Breast epithelium (tissue), 4 donors: ENCODE measurements around the gene ANKS1B. TPM values are rescaled to one million over a fixed set of nuclear protein-coding genes. Genes with fewer than 3 reads are reported as not detected.

Experiments used
- DNase-seq, 2 donors: peaks; one replicate each; pipeline ENCODE4 v3.0.0-alpha.2; 2019; ENCODE audit warnings: low spot score in 2 of 2
- H3K27ac ChIP-seq, 2 donors: fragments of 200-600 bp; sonication (generic) in 1 of 2; one replicate each; pipeline ENCODE4 v1.5.1; 2016 to 2019; ENCODE audit warnings: mild to moderate bottlenecking in 1 of 2
- H3K27me3 ChIP-seq, 2 donors: fragments of 200-600 bp; sonication (generic) in 1 of 2; one replicate each; pipeline versions ENCODE4 v1.5.1 to v1.6.0; 2017 to 2019; ENCODE audit warnings: control low read depth in 1 of 2, mild to moderate bottlenecking in 1 of 2
- H3K36me3 ChIP-seq: fragments of 200-600 bp; one replicate; pipeline ENCODE4 v1.5.1; 2019
- H3K4me1 ChIP-seq, 2 donors: fragments of 200-600 bp; sonication (generic); one replicate each; pipeline ENCODE4 v1.5.1; 2016 to 2019; ENCODE audit warnings: control low read depth in 1 of 2
- H3K4me3 ChIP-seq, 3 donors: fragments of 200-600 bp; sonication (generic); 1 replicate in 2 of 3; 2 replicates in 1 of 3; pipeline ENCODE4 v1.5.1; 2016 to 2019; ENCODE audit warnings: mild to moderate bottlenecking in 3 of 3, moderate library complexity in 2 of 3
- H3K9me3 ChIP-seq, 2 donors: fragments of 200-600 bp; sonication (generic) in 1 of 2; one replicate each; pipeline ENCODE4 v1.5.1; 2016 to 2019; ENCODE audit warnings: control low read depth in 1 of 2
- CTCF ChIP-seq, 3 donors: fragments of 450-650 bp; IDR thresholded peaks; one replicate each; pipeline ENCODE4 v1.5.1; 2016 to 2017; ENCODE audit warnings: antibody characterized with exemption in 3 of 3, mild to moderate bottlenecking in 3 of 3, moderate library complexity in 3 of 3
- POLR2A ChIP-seq: fragments of 450-650 bp; IDR thresholded peaks from one replicate; pipeline ENCODE4 v1.6.1; 2016; ENCODE audit warnings: antibody characterized with exemption, mild to moderate bottlenecking, moderate library complexity
- POLR2AphosphoS5 ChIP-seq, 3 donors: sonication (generic); formaldehyde crosslinking; IDR thresholded peaks; one replicate each; pipeline ENCODE4 v1.6.1; 2017; ENCODE audit warnings: antibody characterized with exemption in 3 of 3
- intact Hi-C: fragments of 100-400 bp; cut with DNase I; formaldehyde crosslinking; loops from one replicate; pipeline ENCODE4 v1.15.1; 2023; ENCODE audit warnings: low total_unique reads
- total RNA-seq, 3 donors: library from RNA; depleted of rRNA; stranded (reverse); fragments of >200 nt; gene quantifications; one replicate each; pipeline ENCODE4 v1.1.0, GENCODE V29; 2016

ANKS1B gene
- total RNA-seq, 3 donors from 2014 or later, result 16.6 to 115 (median 32.4) TPM

- no peaks in the 10 kb centered on the region for H3K36me3 ChIP-seq
- peak overlapping the region; percentile 53 to 84 (median 72) for H3K4me3 ChIP-seq
- intact Hi-C loops, result no loop called here
- no peaks in the 10 kb centered on the region for H3K4me1 ChIP-seq
- H3K27ac ChIP-seq, result peak overlapping the region; percentile 77 to 84
- no peak for TF ChIP-seq POLR2AphosphoS5 (IDR thresholded peaks at IDR 0.05)
- no peak for TF ChIP-seq POLR2A
- no peak for TF ChIP-seq CTCF (IDR thresholded peaks at IDR 0.05)
- DNase-seq, result no peak
- H3K9me3 ChIP-seq, result no peaks in the 10 kb centered on the region
- no peaks in the 10 kb centered on the region for H3K27me3 ChIP-seq
Observed at GRCh38 chr12:99985129-99985570, 414 bp upstream of the ANKS1B start.

- Histone ChIP-seq H3K4me1 (no peaks in the 10 kb centered on the region), H3K4me3 (peak overlapping the region; percentile 53 to 84 (median 72)), H3K9me3 (no peaks in the 10 kb centered on the region), H3K36me3 (no peaks in the 10 kb centered on the region), H3K27me3 (no peaks in the 10 kb centered on the region), H3K27ac (peak overlapping the region; percentile 77 to 84)
- intact Hi-C loops, result no loop called here
- no peak for DNase-seq
- no peak for TF ChIP-seq CTCF (IDR thresholded peaks at IDR 0.05)
Observed at GRCh38 chr12:99983456-99984258, 1.1 kb downstream of the ANKS1B start.

GRCh38 chr12:99981639-99982190 is 3.0 kb downstream of the ANKS1B start:
- H3K27me3 ChIP-seq, result no peaks in the 10 kb centered on the region
- DNase-seq, result no peak
- H3K36me3 ChIP-seq, result no peaks in the 10 kb centered on the region
- no peaks in the 10 kb centered on the region for H3K9me3 ChIP-seq
- no peak for TF ChIP-seq POLR2AphosphoS5 (IDR thresholded peaks at IDR 0.05)
- no peak for TF ChIP-seq POLR2A
- no peaks in the 10 kb centered on the region for H3K4me1 ChIP-seq
- intact Hi-C loops, result no loop called here
- H3K4me3 ChIP-seq, result no peak overlapping the region
- H3K27ac ChIP-seq, result no peak overlapping the region

- Histone ChIP-seq H3K36me3 (no peaks in the 10 kb centered on the region), H3K4me1 (no peaks in the 10 kb centered on the region), H3K4me3 (no peak overlapping the region), H3K27me3 (no peaks in the 10 kb centered on the region), H3K9me3 (no peaks in the 10 kb centered on the region), H3K27ac (no peak overlapping the region)
- no peak for DNase-seq
- intact Hi-C loops, result no loop called here
- no peak for TF ChIP-seq POLR2AphosphoS5 (IDR thresholded peaks at IDR 0.05)
- TF ChIP-seq POLR2A, result no peak
- no peak for TF ChIP-seq CTCF (IDR thresholded peaks at IDR 0.05)
Observed at GRCh38 chr12:99979471-99979870, 5.3 kb downstream of the ANKS1B start.

GRCh38 chr12:99978152-99978551 is 6.6 kb downstream of the ANKS1B start:
- no peak for TF ChIP-seq POLR2A
- TF ChIP-seq POLR2AphosphoS5 (IDR thresholded peaks at IDR 0.05), result no peak
- TF ChIP-seq CTCF (IDR thresholded peaks at IDR 0.05), result no peak
- DNase-seq, result no peak
- intact Hi-C loops, result no loop called here
- no peaks in the 10 kb centered on the region for H3K36me3 ChIP-seq
- no peaks in the 10 kb centered on the region for H3K27me3 ChIP-seq
- no peaks in the 10 kb centered on the region for H3K9me3 ChIP-seq
- H3K4me3 ChIP-seq, result no peak overlapping the region
- H3K4me1 ChIP-seq, result no peaks in the 10 kb centered on the region
- no peak overlapping the region for H3K27ac ChIP-seq
